ENCODE measurements around the gene ZFPM1.
A peak's percentile ranks its signal among the peaks of the same experiment; 100 is the strongest.

Gene ZFPM1

GRCh38 chr16:88527186-88527936 lies 74.3 kb downstream of the ZFPM1 start:
- Histone ChIP-seq H3K27ac (ENCODE audit: low read depth, low read length) (no peak overlapping the region), H3K9me3 (ENCODE audit: insufficient read depth, low read length) (no peaks in the 10 kb centered on the region), H3K9ac (ENCODE audit: low read length) (no peak overlapping the region), H3K79me2 (ENCODE audit: insufficient read depth, low read length) (no peaks in the 10 kb centered on the region), H3K4me2 (ENCODE audit: low read depth, low read length, poor library complexity, severe bottlenecking) (no peak overlapping the region), H2AFZ (ENCODE audit: low read depth, low read length, severe bottlenecking) (no peak overlapping the region), H3F3A (ENCODE audit: insufficient read depth) (no peaks in the 10 kb centered on the region), H3K27me3 (ENCODE audit: low read length) (no peaks in the 10 kb centered on the region), H3K36me3 (ENCODE audit: low read length) (no peaks in the 10 kb centered on the region), H3K9me2 (replicated peaks; ENCODE audit: insufficient read depth, low read length) (no peaks in the 10 kb centered on the region), H3K4me3 (ENCODE audit: insufficient read depth, low read length, poor library complexity, severe bottlenecking) (no peak overlapping the region), H4K20me1 (ENCODE audit: low read depth, low read length) (no peaks in the 10 kb centered on the region)
- TF ChIP-seq CTCF (IDR thresholded peaks at IDR 0.05; ENCODE audit: insufficient read depth, low read length, poor library complexity, severe bottlenecking) (peak; percentile 47), EZH2phosphoT487 (conservative IDR thresholded peaks at IDR 0.05; ENCODE audit: low read length) (no peak)

- Histone ChIP-seq H3K36me3 (ENCODE audit: low read length) (no peaks in the 10 kb centered on the region), H3K9me3 (ENCODE audit: insufficient read depth, low read length) (no peaks in the 10 kb centered on the region), H3K4me3 (ENCODE audit: insufficient read depth, low read length, poor library complexity, severe bottlenecking) (no peak overlapping the region), H3K27me3 (ENCODE audit: low read length) (no peaks in the 10 kb centered on the region), H3K9me2 (replicated peaks; ENCODE audit: insufficient read depth, low read length) (no peaks in the 10 kb centered on the region), H3F3A (ENCODE audit: insufficient read depth) (no peaks in the 10 kb centered on the region), H3K79me2 (ENCODE audit: insufficient read depth, low read length) (no peaks in the 10 kb centered on the region), H3K4me2 (ENCODE audit: low read depth, low read length, poor library complexity, severe bottlenecking) (no peak overlapping the region), H3K9ac (ENCODE audit: low read length) (no peak overlapping the region), H3K27ac (ENCODE audit: low read depth, low read length) (no peak overlapping the region), H2AFZ (ENCODE audit: low read depth, low read length, severe bottlenecking) (no peak overlapping the region), H4K20me1 (ENCODE audit: low read depth, low read length) (no peaks in the 10 kb centered on the region)
- TF ChIP-seq EZH2phosphoT487 (conservative IDR thresholded peaks at IDR 0.05; ENCODE audit: low read length) (no peak), CTCF (IDR thresholded peaks at IDR 0.05; ENCODE audit: insufficient read depth, low read length, poor library complexity, severe bottlenecking) (no peak)
These were observed 75.1 kb downstream of the ZFPM1 start for GRCh38 chr16:88527937-88528743.

GRCh38 chr16:88528902-88529318 lies 75.8 kb downstream of the ZFPM1 start:
- Histone ChIP-seq H3K27ac (ENCODE audit: low read depth, low read length) (no peak overlapping the region), H3K27me3 (ENCODE audit: low read length) (no peaks in the 10 kb centered on the region), H2AFZ (ENCODE audit: low read depth, low read length, severe bottlenecking) (no peak overlapping the region), H3K79me2 (ENCODE audit: insufficient read depth, low read length) (no peaks in the 10 kb centered on the region), H3K36me3 (ENCODE audit: low read length) (no peaks in the 10 kb centered on the region), H3K9me2 (replicated peaks; ENCODE audit: insufficient read depth, low read length) (no peaks in the 10 kb centered on the region), H3K9ac (ENCODE audit: low read length) (no peak overlapping the region), H3K9me3 (ENCODE audit: insufficient read depth, low read length) (no peaks in the 10 kb centered on the region), H4K20me1 (ENCODE audit: low read depth, low read length) (no peaks in the 10 kb centered on the region), H3K4me3 (ENCODE audit: insufficient read depth, low read length, poor library complexity, severe bottlenecking) (no peak overlapping the region), H3K4me2 (ENCODE audit: low read depth, low read length, poor library complexity, severe bottlenecking) (no peak overlapping the region), H3F3A (ENCODE audit: insufficient read depth) (no peaks in the 10 kb centered on the region)
- TF ChIP-seq EZH2phosphoT487 (conservative IDR thresholded peaks at IDR 0.05; ENCODE audit: low read length) = no peak
- TF ChIP-seq CTCF (IDR thresholded peaks at IDR 0.05; ENCODE audit: insufficient read depth, low read length, poor library complexity, severe bottlenecking) = no peak

All from SU-DHL-6 (cell line).